Measurements from ENCODE around the gene C19orf38.

- TF ChIP-seq JUN (IDR thresholded peaks at IDR 0.05; ENCODE audit: borderline replicate concordance, insufficient read depth, insufficient read length, low read depth) (no peak), POLR2A (IDR thresholded peaks at IDR 0.05; ENCODE audit: low read depth, low read length) (no peak), CTCF (IDR thresholded peaks at IDR 0.05; ENCODE audit: extremely low read depth in 1 of 2, insufficient read depth in 1 of 2, low read depth in 1 of 2, low read length in 2 of 2) (no peak), EZH2 (IDR thresholded peaks at IDR 0.05; ENCODE audit: borderline replicate concordance, low read depth, low read length, severe bottlenecking) (no peak), POLR2AphosphoS5 (IDR thresholded peaks at IDR 0.05; ENCODE audit: insufficient read depth, low read depth, low read length) (no peak), MYC (IDR thresholded peaks at IDR 0.05; ENCODE audit: low read depth, low read length) (no peak), FOS (IDR thresholded peaks at IDR 0.05; ENCODE audit: borderline replicate concordance, insufficient read depth, low read length) (no peak), GATA2 (IDR thresholded peaks at IDR 0.05; ENCODE audit: insufficient read depth, insufficient read length, low read depth, low read length) (no peak)
- TF ChIP-seq, protein P1, sequence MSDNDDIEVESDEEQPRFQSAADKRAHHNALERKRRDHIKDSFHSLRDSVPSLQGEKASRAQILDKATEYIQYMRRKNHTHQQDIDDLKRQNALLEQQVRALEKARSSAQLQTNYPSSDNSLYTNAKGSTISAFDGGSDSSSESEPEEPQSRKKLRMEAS (IDR thresholded peaks at IDR 0.05; ENCODE audit: insufficient read depth, insufficient read length): no peak
Observed at GRCh38 chr19:10894911-10895213, 46.6 kb downstream of the C19orf38 start.

Data from endothelial cell of umbilical vein (primary cell).